SH-SY5Y (cell line): ENCODE results near the gene GABRA6.

Experiments used
- GATA2 ChIP-seq: IDR thresholded peaks from 2 replicates; pipeline ENCODE4 v1.6.1; 2011; ENCODE audit warnings: mild to moderate bottlenecking, low read depth, low read length
- GATA3 ChIP-seq: IDR thresholded peaks from 2 replicates; pipeline ENCODE4 v1.6.1; 2011; ENCODE audit warnings: low read depth, mild to moderate bottlenecking, low read length, moderate library complexity

DNA sequence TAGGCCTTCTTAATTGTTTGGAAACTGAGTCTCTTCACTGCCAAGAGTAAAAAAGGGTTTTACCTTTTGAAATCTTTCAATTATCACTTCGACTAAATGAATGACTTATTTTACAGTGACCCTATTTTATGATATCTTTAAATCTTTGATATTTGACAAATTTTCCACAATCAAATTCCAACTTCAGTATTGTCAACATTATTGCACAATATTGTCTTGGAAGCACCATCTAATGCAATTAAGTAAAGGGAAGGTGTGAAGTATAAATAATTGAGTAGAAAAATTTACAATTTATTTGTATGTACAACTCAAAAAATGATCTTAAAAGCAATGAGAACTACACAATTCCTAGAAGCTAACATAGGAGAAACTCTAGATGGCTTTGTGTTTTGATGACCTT is 49.2 kb downstream of the GABRA6 start:
- TF ChIP-seq GATA2 (no peak), GATA3 (no peak)
